ENCODE data around the gene PHKA2.

DNA sequence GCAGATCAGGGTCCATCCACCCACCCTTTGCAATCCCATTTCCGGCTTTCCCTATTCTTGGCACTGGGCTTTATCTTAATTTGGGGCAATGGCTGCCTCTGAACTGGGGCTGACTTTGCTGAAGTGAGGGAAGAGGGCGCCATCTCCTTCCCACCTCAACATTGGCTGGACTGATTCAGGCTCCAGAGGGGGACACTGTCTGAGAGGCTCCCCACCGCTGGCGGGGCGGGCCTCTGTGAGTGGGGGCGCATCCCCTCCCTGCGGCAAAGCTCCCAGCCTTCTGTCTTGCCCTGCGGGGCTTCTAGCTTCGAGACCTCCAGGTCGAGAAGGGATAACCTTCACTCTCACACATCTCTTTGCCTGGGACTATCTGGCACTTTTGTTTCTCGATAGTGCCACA lies 85.8 kb downstream of the PHKA2 start:
- TF ChIP-seq, protein P1, sequence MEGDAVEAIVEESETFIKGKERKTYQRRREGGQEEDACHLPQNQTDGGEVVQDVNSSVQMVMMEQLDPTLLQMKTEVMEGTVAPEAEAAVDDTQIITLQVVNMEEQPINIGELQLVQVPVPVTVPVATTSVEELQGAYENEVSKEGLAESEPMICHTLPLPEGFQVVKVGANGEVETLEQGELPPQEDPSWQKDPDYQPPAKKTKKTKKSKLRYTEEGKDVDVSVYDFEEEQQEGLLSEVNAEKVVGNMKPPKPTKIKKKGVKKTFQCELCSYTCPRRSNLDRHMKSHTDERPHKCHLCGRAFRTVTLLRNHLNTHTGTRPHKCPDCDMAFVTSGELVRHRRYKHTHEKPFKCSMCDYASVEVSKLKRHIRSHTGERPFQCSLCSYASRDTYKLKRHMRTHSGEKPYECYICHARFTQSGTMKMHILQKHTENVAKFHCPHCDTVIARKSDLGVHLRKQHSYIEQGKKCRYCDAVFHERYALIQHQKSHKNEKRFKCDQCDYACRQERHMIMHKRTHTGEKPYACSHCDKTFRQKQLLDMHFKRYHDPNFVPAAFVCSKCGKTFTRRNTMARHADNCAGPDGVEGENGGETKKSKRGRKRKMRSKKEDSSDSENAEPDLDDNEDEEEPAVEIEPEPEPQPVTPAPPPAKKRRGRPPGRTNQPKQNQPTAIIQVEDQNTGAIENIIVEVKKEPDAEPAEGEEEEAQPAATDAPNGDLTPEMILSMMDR (IDR thresholded peaks at IDR 0.05) = no peak
- no peak for TF ChIP-seq POLR2A (IDR thresholded peaks at IDR 0.05)
- TF ChIP-seq POLR2AphosphoS5 (IDR thresholded peaks at IDR 0.05) = no peak
- no peak for TF ChIP-seq EP300 (IDR thresholded peaks at IDR 0.05)

All from suprapubic skin (tissue), 4 donors.